DOHH2 (cell line): ENCODE data around the gene EGF.

Experiments
- EZH2phosphoT487 ChIP-seq: fragments of 200-600 bp; sonication (generic); IDR thresholded peaks from 2 replicates; pipeline ENCODE4 v1.6.1; 2017; ENCODE audit warnings: borderline replicate concordance, mild to moderate bottlenecking, antibody characterized with exemption, low read length, moderate library complexity, mixed read lengths
- TF ChIP-seq, protein P1 (sequence below): fragments of 200-600 bp; sonication (generic); IDR thresholded peaks from one replicate; pipeline ENCODE4 v1.5.1; 2014; ENCODE audit warnings: antibody characterized with exemption, mild to moderate bottlenecking, low read depth, low read length; ENCODE audit not compliant: poor library complexity, severe bottlenecking

DNA sequence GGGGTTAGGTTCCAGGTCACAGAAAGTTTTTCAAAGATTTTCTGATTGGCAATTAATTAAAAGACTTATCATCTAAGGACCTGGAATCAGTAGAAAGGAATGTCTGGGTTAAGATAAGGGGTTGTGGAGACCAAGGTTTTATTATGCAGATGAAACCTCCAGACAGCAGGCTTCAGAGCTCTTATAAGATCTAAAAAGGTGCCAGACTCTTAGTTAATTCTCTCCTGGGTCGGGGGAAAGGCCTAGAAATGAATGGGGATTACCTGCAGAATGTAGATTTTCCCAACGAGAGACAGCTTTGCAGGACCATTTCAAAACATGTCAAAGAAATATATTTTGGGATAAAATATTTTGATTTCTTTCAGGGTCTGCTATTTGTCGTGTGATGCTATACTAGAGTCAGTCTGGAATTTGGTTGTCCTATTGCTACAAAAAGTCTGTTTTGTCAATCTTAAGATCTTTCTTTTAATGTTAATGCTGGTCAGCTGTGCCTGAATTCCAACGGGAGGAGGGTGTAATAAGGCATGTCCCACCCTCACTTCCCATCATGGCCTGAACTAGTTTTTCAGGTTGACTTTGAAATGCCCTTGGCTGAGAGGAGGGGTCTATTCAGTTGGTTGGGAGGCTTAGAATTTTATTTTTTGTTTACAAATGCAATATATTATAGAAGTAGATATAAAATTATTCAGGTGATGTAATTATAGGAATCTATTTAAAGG lies 15.8 kb downstream of the EGF start:
- TF ChIP-seq, protein P1, sequence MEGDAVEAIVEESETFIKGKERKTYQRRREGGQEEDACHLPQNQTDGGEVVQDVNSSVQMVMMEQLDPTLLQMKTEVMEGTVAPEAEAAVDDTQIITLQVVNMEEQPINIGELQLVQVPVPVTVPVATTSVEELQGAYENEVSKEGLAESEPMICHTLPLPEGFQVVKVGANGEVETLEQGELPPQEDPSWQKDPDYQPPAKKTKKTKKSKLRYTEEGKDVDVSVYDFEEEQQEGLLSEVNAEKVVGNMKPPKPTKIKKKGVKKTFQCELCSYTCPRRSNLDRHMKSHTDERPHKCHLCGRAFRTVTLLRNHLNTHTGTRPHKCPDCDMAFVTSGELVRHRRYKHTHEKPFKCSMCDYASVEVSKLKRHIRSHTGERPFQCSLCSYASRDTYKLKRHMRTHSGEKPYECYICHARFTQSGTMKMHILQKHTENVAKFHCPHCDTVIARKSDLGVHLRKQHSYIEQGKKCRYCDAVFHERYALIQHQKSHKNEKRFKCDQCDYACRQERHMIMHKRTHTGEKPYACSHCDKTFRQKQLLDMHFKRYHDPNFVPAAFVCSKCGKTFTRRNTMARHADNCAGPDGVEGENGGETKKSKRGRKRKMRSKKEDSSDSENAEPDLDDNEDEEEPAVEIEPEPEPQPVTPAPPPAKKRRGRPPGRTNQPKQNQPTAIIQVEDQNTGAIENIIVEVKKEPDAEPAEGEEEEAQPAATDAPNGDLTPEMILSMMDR = no peak
- no peak for TF ChIP-seq EZH2phosphoT487
